Measurements from ENCODE around the gene GAS2L1. TPM values are rescaled to one million over a fixed set of nuclear protein-coding genes. Genes with fewer than 3 reads are reported as not detected.
A peak's percentile ranks its signal among the peaks of the same experiment; 100 is the strongest.
"Not testable (repeated sequence)": the region's sequence is repeated elsewhere in the genome, so short reads cannot be mapped to it uniquely, and the experiment has no call there.

The GAS2L1 gene
- total RNA-seq, 2 donors from 2014 or later = 22.2 to 24.9 TPM

DNA sequence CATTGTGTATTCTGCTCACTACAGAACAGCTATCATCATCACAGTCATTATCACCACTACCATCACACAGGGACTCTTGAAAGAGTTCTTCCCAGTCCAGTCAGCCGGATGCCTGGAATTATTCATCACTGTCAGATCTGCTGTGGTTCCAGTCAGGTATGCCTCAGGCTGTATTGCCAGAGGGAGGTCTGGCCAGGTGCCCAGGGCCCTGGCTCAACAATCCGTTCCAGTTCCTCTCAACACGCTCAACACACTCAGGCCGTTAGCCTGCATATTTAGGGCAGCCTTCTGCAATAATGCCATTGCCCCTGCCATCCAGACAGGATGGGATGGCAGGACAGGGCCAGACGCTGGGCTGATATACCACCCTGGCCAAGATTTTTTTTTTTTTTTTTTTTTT lies 37.7 kb downstream of the GAS2L1 start:
- no peak for DNase-seq
- Histone ChIP-seq H3K9ac (ENCODE audit: extremely low read depth, low read length, poor library complexity, severe bottlenecking) (no peak overlapping the region), H3K4me1 (ENCODE audit: control insufficient read depth, insufficient read depth, low read length) (no peaks in the 10 kb centered on the region), H3K9me3 (ENCODE audit: control insufficient read depth, low read length) (no peaks in the 10 kb centered on the region), H3K36me3 (ENCODE audit: control insufficient read depth, insufficient read depth, low read length) (peaks cover 72% of the 10 kb centered on the region), H3K4me3 (ENCODE audit: low read length) (no peak overlapping the region), H3K27ac (ENCODE audit: low read depth, low read length) (no peak overlapping the region), H3K27me3 (ENCODE audit: control insufficient read depth, insufficient read depth, low read length, poor library complexity, severe bottlenecking) (no peaks in the 10 kb centered on the region)
- WGBS, 2 experiments (ENCODE audit: insufficient coverage in 1 of 2, insufficient read length in 1 of 2) = 93 to 96% methylated on average over 4 to 5 of the region's 5 CpGs
- Mint-ChIP-seq H3K27ac (no peak overlapping the region), H3K9me3 (no peaks in the 10 kb centered on the region), H3K4me3 (no peak overlapping the region), H3K36me3 (ENCODE audit: low read depth) (peaks cover 60% of the 10 kb centered on the region), H3K27me3 (ENCODE audit: insufficient read depth) (no peaks in the 10 kb centered on the region), H3K4me1 (no peaks in the 10 kb centered on the region)
- TF ChIP-seq, protein P1, sequence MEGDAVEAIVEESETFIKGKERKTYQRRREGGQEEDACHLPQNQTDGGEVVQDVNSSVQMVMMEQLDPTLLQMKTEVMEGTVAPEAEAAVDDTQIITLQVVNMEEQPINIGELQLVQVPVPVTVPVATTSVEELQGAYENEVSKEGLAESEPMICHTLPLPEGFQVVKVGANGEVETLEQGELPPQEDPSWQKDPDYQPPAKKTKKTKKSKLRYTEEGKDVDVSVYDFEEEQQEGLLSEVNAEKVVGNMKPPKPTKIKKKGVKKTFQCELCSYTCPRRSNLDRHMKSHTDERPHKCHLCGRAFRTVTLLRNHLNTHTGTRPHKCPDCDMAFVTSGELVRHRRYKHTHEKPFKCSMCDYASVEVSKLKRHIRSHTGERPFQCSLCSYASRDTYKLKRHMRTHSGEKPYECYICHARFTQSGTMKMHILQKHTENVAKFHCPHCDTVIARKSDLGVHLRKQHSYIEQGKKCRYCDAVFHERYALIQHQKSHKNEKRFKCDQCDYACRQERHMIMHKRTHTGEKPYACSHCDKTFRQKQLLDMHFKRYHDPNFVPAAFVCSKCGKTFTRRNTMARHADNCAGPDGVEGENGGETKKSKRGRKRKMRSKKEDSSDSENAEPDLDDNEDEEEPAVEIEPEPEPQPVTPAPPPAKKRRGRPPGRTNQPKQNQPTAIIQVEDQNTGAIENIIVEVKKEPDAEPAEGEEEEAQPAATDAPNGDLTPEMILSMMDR (conservative IDR thresholded peaks at IDR 0.05) = no peak

DNA sequence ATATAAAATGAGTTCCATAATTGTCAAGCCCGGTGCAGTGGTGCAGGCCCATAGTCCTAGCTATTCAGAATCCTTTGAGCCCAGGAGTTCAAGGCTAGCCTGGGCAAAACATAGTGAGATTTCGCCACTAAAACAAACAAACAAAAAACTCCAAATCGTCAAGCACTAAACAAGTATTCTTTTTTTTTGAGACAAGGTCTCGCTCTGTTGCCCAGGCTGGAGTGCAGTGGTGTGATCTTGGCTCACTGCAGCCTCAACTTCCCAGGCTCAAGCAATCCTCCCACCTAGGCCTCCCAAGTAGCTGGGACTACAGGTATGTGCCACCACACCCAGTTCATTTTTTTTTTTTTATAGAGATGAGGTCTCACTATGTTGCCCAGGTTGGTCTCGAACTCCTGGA lies 38.4 kb downstream of the GAS2L1 start:
- H3K36me3 Mint-ChIP-seq (ENCODE audit: low read depth) = peaks cover 64% of the 10 kb centered on the region
- 77 to 94% methylated on average over 4 to 5 of the region's 5 CpGs for WGBS, 2 experiments (ENCODE audit: insufficient coverage in 1 of 2, insufficient read length in 1 of 2)
- not testable (repeated sequence) for H3K27ac Mint-ChIP-seq

DNA sequence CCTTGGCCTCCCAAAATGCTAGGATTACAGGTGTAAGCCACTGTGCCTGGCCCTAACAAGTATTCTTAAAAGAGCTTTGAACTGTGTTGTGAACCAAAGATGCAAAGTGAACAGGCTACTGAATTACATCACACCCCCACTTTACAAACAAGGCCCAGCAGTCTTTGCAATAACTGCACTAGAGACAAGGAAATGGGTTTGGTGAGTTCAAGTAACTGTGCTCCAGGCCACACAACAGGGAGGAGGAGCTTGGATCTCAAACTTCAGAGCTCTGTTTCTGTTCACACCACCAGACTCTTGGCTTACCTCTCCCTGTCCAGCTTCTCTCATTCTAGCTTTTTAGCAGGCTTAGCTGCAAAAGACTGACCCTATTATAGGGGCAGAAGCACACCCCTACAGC lies 39.5 kb downstream of the GAS2L1 start:
- Histone ChIP-seq H3K4me1 (ENCODE audit: control insufficient read depth, insufficient read depth, low read length) (no peaks in the 10 kb centered on the region), H3K4me3 (ENCODE audit: low read length) (no peak overlapping the region), H3K27ac (ENCODE audit: low read depth, low read length) (no peak overlapping the region), H3K9ac (ENCODE audit: extremely low read depth, low read length, poor library complexity, severe bottlenecking) (no peak overlapping the region), H3K27me3 (ENCODE audit: control insufficient read depth, insufficient read depth, low read length, poor library complexity, severe bottlenecking) (no peaks in the 10 kb centered on the region), H3K36me3 (ENCODE audit: control insufficient read depth, insufficient read depth, low read length) (peaks cover 77% of the 10 kb centered on the region), H3K9me3 (ENCODE audit: control insufficient read depth, low read length) (no peaks in the 10 kb centered on the region)
- Mint-ChIP-seq H3K4me3 (no peak overlapping the region), H3K4me1 (no peaks in the 10 kb centered on the region), H3K9me3 (no peaks in the 10 kb centered on the region), H3K27me3 (ENCODE audit: insufficient read depth) (no peaks in the 10 kb centered on the region), H3K27ac (no peak overlapping the region), H3K36me3 (ENCODE audit: low read depth) (peaks cover 63% of the 10 kb centered on the region)
- TF ChIP-seq, protein P1 (conservative IDR thresholded peaks at IDR 0.05) = no peak
- DNase-seq = no peak

More for the DNA sequence above, 38.4 kb downstream of the GAS2L1 start:
- not testable (repeated sequence) for H3K27ac ChIP-seq (ENCODE audit: low read depth, low read length); H3K4me3 Mint-ChIP-seq; H3K4me3 ChIP-seq (ENCODE audit: low read length); H3K9ac ChIP-seq (ENCODE audit: extremely low read depth, low read length, poor library complexity, severe bottlenecking); H3K9me3 Mint-ChIP-seq; H3K4me1 ChIP-seq (ENCODE audit: control insufficient read depth, insufficient read depth, low read length); H3K9me3 ChIP-seq (ENCODE audit: control insufficient read depth, low read length); DNase-seq; H3K27me3 ChIP-seq (ENCODE audit: control insufficient read depth, insufficient read depth, low read length, poor library complexity, severe bottlenecking); H3K27me3 Mint-ChIP-seq (ENCODE audit: insufficient read depth); H3K4me1 Mint-ChIP-seq
- peaks cover 72% of the 10 kb centered on the region for H3K36me3 ChIP-seq (ENCODE audit: control insufficient read depth, insufficient read depth, low read length)

DNA sequence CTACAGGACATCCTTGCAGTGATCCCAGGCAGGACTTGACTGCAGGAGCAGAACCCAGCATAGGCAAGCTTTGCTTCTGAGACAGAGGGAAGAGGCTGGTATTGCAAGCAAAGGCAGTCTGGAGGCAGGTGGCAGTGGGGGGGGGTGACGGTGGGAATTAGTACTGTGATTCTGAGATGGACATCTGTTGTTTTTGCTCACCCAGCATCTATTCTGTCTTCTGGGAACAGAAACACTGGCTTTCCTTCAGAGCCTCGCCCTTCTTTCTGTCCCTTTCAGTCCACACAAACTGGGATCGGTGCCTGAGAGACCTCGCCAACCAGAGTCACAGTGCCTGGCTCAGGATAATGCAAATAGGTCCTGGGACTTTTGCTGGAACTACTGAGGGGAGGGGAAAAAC lies 40.2 kb downstream of the GAS2L1 start:
- Mint-ChIP-seq H3K27me3 (ENCODE audit: insufficient read depth) (no peaks in the 10 kb centered on the region), H3K4me3 (no peak overlapping the region), H3K9me3 (no peaks in the 10 kb centered on the region), H3K36me3 (ENCODE audit: low read depth) (peaks cover 66% of the 10 kb centered on the region), H3K27ac (no peak overlapping the region), H3K4me1 (no peaks in the 10 kb centered on the region)
- 95 to 100% methylated on average over 1 to 4 of the region's 4 CpGs for WGBS, 2 experiments (ENCODE audit: insufficient coverage in 1 of 2, insufficient read length in 1 of 2)
- peak overlapping the region; percentile 17 for H3K27ac ChIP-seq (ENCODE audit: low read depth, low read length)
- no peaks in the 10 kb centered on the region for H3K27me3 ChIP-seq (ENCODE audit: control insufficient read depth, insufficient read depth, low read length, poor library complexity, severe bottlenecking)
- peaks cover 77% of the 10 kb centered on the region for H3K36me3 ChIP-seq (ENCODE audit: control insufficient read depth, insufficient read depth, low read length)
- TF ChIP-seq, protein P1 (conservative IDR thresholded peaks at IDR 0.05) = no peak
- H3K4me1 ChIP-seq (ENCODE audit: control insufficient read depth, insufficient read depth, low read length) = no peaks in the 10 kb centered on the region
- DNase-seq = no peak
- H3K9me3 ChIP-seq (ENCODE audit: control insufficient read depth, low read length) = no peaks in the 10 kb centered on the region
- H3K9ac ChIP-seq (ENCODE audit: extremely low read depth, low read length, poor library complexity, severe bottlenecking) = no peak overlapping the region
- H3K4me3 ChIP-seq (ENCODE audit: low read length) = no peak overlapping the region
